B cell (primary cell): Measurements from ENCODE around the gene ATP6V1F.

ENCODE experiments used
- CTCF ChIP-seq: fragments of 200-600 bp; IDR thresholded peaks from one replicate; pipeline ENCODE4 v1.8.0; 2022; ENCODE audit warnings: antibody characterized with exemption, mild to moderate bottlenecking
- EZH2 ChIP-seq: IDR thresholded peaks from 2 replicates; pipeline ENCODE4 v1.6.1; 2012; ENCODE audit warnings: borderline replicate concordance, low read depth, mild to moderate bottlenecking, moderate library complexity, low read length; ENCODE audit not compliant: insufficient read depth, poor library complexity, severe bottlenecking

GRCh38 chr7:128881458-128882125 lies 18.9 kb downstream of the ATP6V1F start:
- TF ChIP-seq CTCF, result no peak
- no peak for TF ChIP-seq EZH2
